Kidney (tissue), 14 donors: ENCODE data around the gene KCNC3. TPM values are rescaled to one million over a fixed set of nuclear protein-coding genes. Genes with fewer than 3 reads are reported as not detected.

Source experiments
- DNase-seq, 5 donors: peaks; one replicate each; pipeline ENCODE4 v3.0.0-alpha.2; 2013 to 2020
- FAIRE-seq: peaks from 2 replicates; lab custom pipeline; 2012; peaks lifted over from hg19 to GRCh38; lab: Jason Lieb, UNC
- H3K27ac ChIP-seq, 2 donors: one replicate each; pipeline ENCODE4 v1.7.0; 2013; ENCODE audit warnings: low read depth in 2 of 2, low read length in 2 of 2, inconsistent platforms in 1 of 2
- H3K27me3 ChIP-seq: one replicate; pipeline ENCODE4 v1.7.1; 2013; ENCODE audit warnings: low read length, inconsistent platforms; ENCODE audit not compliant: control insufficient read depth, insufficient read depth
- H3K36me3 ChIP-seq, 3 donors: one replicate each; pipeline versions ENCODE4 v1.7.0 to v1.7.1; 2013; ENCODE audit warnings: low read length in 3 of 3, control low read depth in 1 of 3, inconsistent platforms in 1 of 3; ENCODE audit not compliant: insufficient read depth in 3 of 3, control insufficient read depth in 2 of 3
- H3K4me1 ChIP-seq, 3 donors: one replicate each; pipeline versions ENCODE4 v1.7.0 to v1.7.1; 2013; ENCODE audit warnings: low read length in 3 of 3, inconsistent platforms in 1 of 3, low read depth in 1 of 3; ENCODE audit not compliant: control insufficient read depth in 2 of 3, insufficient read depth in 2 of 3
- H3K4me3 ChIP-seq, 3 donors: one replicate each; pipeline versions ENCODE4 v1.7.0 to v1.8.1; 2013; ENCODE audit warnings: low read length in 3 of 3, control low read depth in 1 of 3, inconsistent platforms in 1 of 3
- H3K9ac ChIP-seq, 3 donors: one replicate each; pipeline versions ENCODE4 v1.7.0 to v1.7.1; 2013; ENCODE audit warnings: low read length in 3 of 3, control low read depth in 1 of 3, inconsistent platforms in 1 of 3
- H3K9me3 ChIP-seq, 3 donors: one replicate each; pipeline versions ENCODE4 v1.7.0 to v1.7.1; 2013; ENCODE audit warnings: low read length in 3 of 3, control low read depth in 1 of 3, inconsistent platforms in 1 of 3; ENCODE audit not compliant: control insufficient read depth in 2 of 3, insufficient read depth in 1 of 3
- CTCF ChIP-seq: IDR thresholded peaks from 3 replicates; pipeline ENCODE4 v1.5.1; 2012; ENCODE audit warnings: mild to moderate bottlenecking, moderate library complexity, borderline replicate concordance; ENCODE audit not compliant: insufficient read depth; ENCODE audit errors: extremely low read depth
- intact Hi-C: fragments of 100-400 bp; cut with DNase I; formaldehyde crosslinking; loops from one replicate; pipeline ENCODE4 v1.11.1; 2022
- polyA plus RNA-seq: library from polyadenylated mRNA; stranded (reverse); fragments of 350-450 nt; fragmentation: Illumina TruSeq; extraction: RNeasy Lipid Tissue Mini Kit (QIAGEN cat#74804); gene quantifications from one replicate; pipeline ENCODE4 v1.2.3, GENCODE V29; 2014; ENCODE audit warnings: low read depth, low replicate concordance; ENCODE audit not compliant: insufficient read depth
- total RNA-seq: library from RNA; stranded (reverse); fragmentation: NEBNext Ultra II Directional; extraction: Animal tissue kit (Norgen Biotek cat#: 25700); gene quantifications from one replicate; pipeline ENCODE4 v1.2.1, GENCODE V29; 2021
- donor health status: control.
- donor health status: control.
- donor health status: control.
- donor health status: control.
- donor health status: control.
- donor health status: DM: yes; HTN: yes; CAD: no.
- donor health status: Normal renal cell carcinoma (clear cell type).

Gene KCNC3
- total and polyA plus RNA-seq, 2 donors from 2014 or later = 9.1 to 31.0 TPM

DNA sequence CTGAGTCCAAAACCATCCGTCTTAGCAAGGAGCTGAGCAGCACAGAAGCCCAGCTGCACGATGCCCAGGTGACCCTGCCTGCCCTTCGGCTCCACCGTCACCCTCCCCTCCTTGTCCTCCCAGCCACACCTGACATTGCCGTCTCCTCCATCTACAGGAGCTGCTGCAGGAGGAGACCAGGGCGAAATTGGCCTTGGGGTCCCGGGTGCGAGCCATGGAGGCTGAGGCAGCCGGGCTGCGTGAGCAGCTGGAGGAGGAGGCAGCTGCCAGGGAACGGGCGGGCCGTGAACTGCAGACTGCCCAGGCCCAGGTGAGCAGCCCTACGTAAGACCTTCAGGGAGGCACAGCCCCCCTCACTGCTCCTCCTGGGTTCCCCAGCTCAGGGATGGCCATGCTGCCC, 49.1 kb downstream of the KCNC3 start:
- DNase-seq = no peak
- H3K27me3 ChIP-seq = no peaks in the 10 kb centered on the region
- no peak overlapping the region for H3K9ac ChIP-seq
- no peaks in the 10 kb centered on the region for H3K9me3 ChIP-seq
- no peak for TF ChIP-seq CTCF
- H3K27ac ChIP-seq = no peak overlapping the region
- no peaks in the 10 kb centered on the region for H3K4me1 ChIP-seq
- no peak for FAIRE-seq
- intact Hi-C loops = no loop called here
- H3K36me3 ChIP-seq = peaks cover 0 to 10% (median 0%) of the 10 kb centered on the region in 3 donors
- H3K4me3 ChIP-seq = no peak overlapping the region

GRCh38 chr19:50277966-50278580, 51.1 kb downstream of the KCNC3 start:
- H3K4me3 ChIP-seq = no peak overlapping the region
- no peaks in the 10 kb centered on the region for H3K9me3 ChIP-seq
- FAIRE-seq (no peak), DNase-seq (no peak)
- H3K27me3 ChIP-seq = no peaks in the 10 kb centered on the region
- H3K4me1 ChIP-seq = no peaks in the 10 kb centered on the region
- intact Hi-C loops = no loop called here
- no peak overlapping the region for H3K9ac ChIP-seq
- no peak overlapping the region for H3K27ac ChIP-seq
- peaks cover 0 to 10% (median 0%) of the 10 kb centered on the region in 3 donors for H3K36me3 ChIP-seq
- TF ChIP-seq CTCF = no peak

GRCh38 chr19:50276370-50277063, 52.7 kb downstream of the KCNC3 start:
- no peak for DNase-seq
- peaks cover 0 to 10% (median 0%) of the 10 kb centered on the region in 3 donors for H3K36me3 ChIP-seq

More at GRCh38 chr19:50276370-50277063, 52.7 kb downstream of the KCNC3 start:
- FAIRE-seq = no peak
- H3K9ac ChIP-seq = no peak overlapping the region
- no peak overlapping the region for H3K27ac ChIP-seq
- no peak overlapping the region for H3K4me3 ChIP-seq
- H3K9me3 ChIP-seq = no peaks in the 10 kb centered on the region
- intact Hi-C loops = no loop called here
- H3K4me1 ChIP-seq = no peaks in the 10 kb centered on the region
- no peaks in the 10 kb centered on the region for H3K27me3 ChIP-seq
- no peak for TF ChIP-seq CTCF
